Trophoblast cell (in vitro differentiated cells and primary cell): ENCODE data around the gene TBC1D19.

Experiments used
- DNase-seq, 2 donors: peaks; one replicate each; pipeline ENCODE4 v3.0.0-alpha.2; 2016
- H2AFZ ChIP-seq: 2 replicates; pipeline ENCODE4 v1.6.1; 2013; ENCODE audit warnings: low read length, moderate library complexity, mild to moderate bottlenecking; ENCODE audit not compliant: insufficient read depth, poor library complexity
- H2AK5ac ChIP-seq: 2 replicates; pipeline ENCODE4 v1.6.1; 2013; ENCODE audit warnings: mild to moderate bottlenecking, low read length
- H2BK120ac ChIP-seq: 2 replicates; pipeline ENCODE4 v1.6.1; 2013; ENCODE audit warnings: low read length, mild to moderate bottlenecking, moderate library complexity; ENCODE audit not compliant: insufficient read depth, poor library complexity
- H2BK12ac ChIP-seq: 2 replicates; pipeline ENCODE4 v1.6.1; 2013; ENCODE audit warnings: mild to moderate bottlenecking, low read length, moderate library complexity
- H2BK5ac ChIP-seq: 2 replicates; pipeline ENCODE4 v1.6.1; 2013; ENCODE audit warnings: low read length, low read depth, moderate library complexity, mild to moderate bottlenecking; ENCODE audit not compliant: poor library complexity
- H3K14ac ChIP-seq: 2 replicates; pipeline ENCODE4 v1.6.1; 2013; ENCODE audit warnings: mild to moderate bottlenecking, low read length
- H3K18ac ChIP-seq: 2 replicates; pipeline ENCODE4 v1.6.1; 2013; ENCODE audit warnings: mild to moderate bottlenecking, low read length
- H3K23ac ChIP-seq: 2 replicates; pipeline ENCODE4 v1.6.1; 2013; ENCODE audit warnings: low read length
- H3K27ac ChIP-seq: 2 replicates; pipeline ENCODE4 v1.5.1; 2013; ENCODE audit warnings: low read depth, mild to moderate bottlenecking, inconsistent platforms, low read length, moderate library complexity
- H3K27me3 ChIP-seq: 2 replicates; pipeline ENCODE4 v1.6.1; 2013; ENCODE audit warnings: inconsistent platforms, mild to moderate bottlenecking, low read length, moderate library complexity; ENCODE audit not compliant: insufficient read depth
- H3K36me3 ChIP-seq, 2 experiments: 1 replicate in 1 of 2; 2 replicates in 1 of 2; pipeline ENCODE4 v1.6.1; 2013; ENCODE audit warnings: low read length in 2 of 2, mild to moderate bottlenecking in 2 of 2, moderate library complexity in 1 of 2; ENCODE audit not compliant: insufficient read depth in 2 of 2, control insufficient read depth in 1 of 2
- H3K4ac ChIP-seq: 2 replicates; pipeline ENCODE4 v1.6.1; 2013; ENCODE audit warnings: low read depth, mild to moderate bottlenecking, low read length, moderate library complexity
- H3K4me1 ChIP-seq, 2 experiments: 1 replicate in 1 of 2; 2 replicates in 1 of 2; pipeline ENCODE4 v1.6.1; 2013; ENCODE audit warnings: low read length in 2 of 2, mild to moderate bottlenecking in 2 of 2, moderate library complexity in 1 of 2; ENCODE audit not compliant: insufficient read depth in 2 of 2, control insufficient read depth in 1 of 2
- H3K4me2 ChIP-seq: 2 replicates; pipeline ENCODE4 v1.6.1; 2013; ENCODE audit warnings: inconsistent platforms, mild to moderate bottlenecking, low read length, moderate library complexity
- H3K4me3 ChIP-seq: 2 replicates; pipeline ENCODE4 v1.5.1; 2013; ENCODE audit warnings: mild to moderate bottlenecking, low read depth, low read length, inconsistent platforms
- H3K79me1 ChIP-seq: one replicate; pipeline ENCODE4 v1.6.1; 2013; ENCODE audit warnings: low read length
- H3K79me2 ChIP-seq: 2 replicates; pipeline ENCODE4 v1.6.1; 2013; ENCODE audit warnings: low read length, mild to moderate bottlenecking; ENCODE audit not compliant: control insufficient read depth, insufficient read depth, poor library complexity
- H3K9ac ChIP-seq: 2 replicates; pipeline ENCODE4 v1.6.1; 2013; ENCODE audit warnings: mild to moderate bottlenecking, low read length
- H3K9me3 ChIP-seq: 2 replicates; pipeline ENCODE4 v1.6.1; 2013; ENCODE audit warnings: low read depth, mild to moderate bottlenecking, control low read depth, inconsistent platforms, low read length; ENCODE audit not compliant: insufficient read depth
- H4K12ac ChIP-seq: 2 replicates; pipeline ENCODE4 v1.6.1; 2013; ENCODE audit warnings: low read depth, mild to moderate bottlenecking, low read length, moderate library complexity
- H4K8ac ChIP-seq: 2 replicates; pipeline ENCODE4 v1.6.1; 2013; ENCODE audit warnings: low read depth, mild to moderate bottlenecking, low read length, moderate library complexity
- H4K91ac ChIP-seq: one replicate; pipeline ENCODE4 v1.6.1; 2013; ENCODE audit warnings: low read depth, mild to moderate bottlenecking, low read length, moderate library complexity
- WGBS: extraction: QIAGEN DNeasy Blood & Tissue Kit; methylation state at CpG from one replicate; pipeline ENCODE4 v1.1.7; 2013; ENCODE audit warnings: missing lambda C conversion rate; ENCODE audit not compliant: insufficient read length, insufficient coverage; ENCODE audit errors: extremely low coverage; 5-methylcytosine and 5-hydroxymethylcytosine counted together

TBC1D19 gene

GRCh38 chr4:26758899-26759298 lies 175.0 kb downstream of the TBC1D19 start:
- Histone ChIP-seq H3K4me3 (no peak overlapping the region), H3K18ac (no peak overlapping the region), H2BK5ac (no peak overlapping the region), H3K79me2 (no peaks in the 10 kb centered on the region), H4K8ac (no peak overlapping the region), H3K4ac (no peak overlapping the region), H4K91ac (no peak overlapping the region), H3K27ac (no peak overlapping the region), H3K79me1 (no peaks in the 10 kb centered on the region), H3K9me3 (no peaks in the 10 kb centered on the region), H2AK5ac (no peak overlapping the region), H3K27me3 (no peaks in the 10 kb centered on the region), H2AFZ (no peak overlapping the region), H3K4me1 (no peaks in the 10 kb centered on the region), H2BK12ac (no peak overlapping the region), H2BK120ac (no peak overlapping the region), H4K12ac (no peak overlapping the region), H3K14ac (no peak overlapping the region), H3K23ac (no peak overlapping the region), H3K4me2 (no peak overlapping the region), H3K9ac (no peak overlapping the region), H3K36me3 (no peaks in the 10 kb centered on the region)
- no peak for DNase-seq
- no CpG with 5 or more reads among the region's 1 CpG for WGBS

- H3K4me3 ChIP-seq = no peak overlapping the region
- H3K27ac ChIP-seq = no peak overlapping the region
- H3K4me1 ChIP-seq = no peaks in the 10 kb centered on the region
- H2AFZ ChIP-seq = no peak overlapping the region
- no peak overlapping the region for H3K4ac ChIP-seq
- no peak overlapping the region for H2BK120ac ChIP-seq
- H3K9ac ChIP-seq = no peak overlapping the region
- H2BK12ac ChIP-seq = no peak overlapping the region
- H4K12ac ChIP-seq = no peak overlapping the region
- H3K27me3 ChIP-seq = no peaks in the 10 kb centered on the region
- H3K14ac ChIP-seq = no peak overlapping the region
- no peak overlapping the region for H3K4me2 ChIP-seq
- no peak overlapping the region for H4K8ac ChIP-seq
- H3K18ac ChIP-seq = no peak overlapping the region
- H3K9me3 ChIP-seq = no peaks in the 10 kb centered on the region
- no peak overlapping the region for H3K23ac ChIP-seq
- no peak overlapping the region for H2AK5ac ChIP-seq
- DNase-seq = peak in 1 of 2 donors; percentile 23
- H4K91ac ChIP-seq = no peak overlapping the region
- no peaks in the 10 kb centered on the region for H3K36me3 ChIP-seq
- no CpG with 5 or more reads among the region's 2 CpGs for WGBS
- H3K79me2 ChIP-seq = no peaks in the 10 kb centered on the region
- H3K79me1 ChIP-seq = no peaks in the 10 kb centered on the region
- no peak overlapping the region for H2BK5ac ChIP-seq
Observed at GRCh38 chr4:26762650-26763049, 178.8 kb downstream of the TBC1D19 start.

- H3K27ac ChIP-seq = no peak overlapping the region
Observed at GRCh38 chr4:26763063-26763462, 179.2 kb downstream of the TBC1D19 start.

GRCh38 chr4:26763648-26764047 lies 179.8 kb downstream of the TBC1D19 start:
- WGBS = no CpG with 5 or more reads among the region's 3 CpGs
- no peak overlapping the region for H3K4me3 ChIP-seq
- no peaks in the 10 kb centered on the region for H3K4me1 ChIP-seq
- H3K4ac ChIP-seq = no peak overlapping the region
- no peaks in the 10 kb centered on the region for H3K9me3 ChIP-seq
- no peak overlapping the region for H2BK120ac ChIP-seq
- H4K8ac ChIP-seq = no peak overlapping the region
- no peak overlapping the region for H2BK12ac ChIP-seq
- H3K27ac ChIP-seq = no peak overlapping the region
- H4K91ac ChIP-seq = no peak overlapping the region
- no peak overlapping the region for H4K12ac ChIP-seq
- H2AK5ac ChIP-seq = no peak overlapping the region
- H3K79me1 ChIP-seq = no peaks in the 10 kb centered on the region
- no peaks in the 10 kb centered on the region for H3K27me3 ChIP-seq
- H3K9ac ChIP-seq = no peak overlapping the region
- DNase-seq = no peak
- no peak overlapping the region for H2BK5ac ChIP-seq
- no peak overlapping the region for H2AFZ ChIP-seq
- H3K14ac ChIP-seq = no peak overlapping the region
- H3K36me3 ChIP-seq = no peaks in the 10 kb centered on the region
- H3K4me2 ChIP-seq = no peak overlapping the region
- no peaks in the 10 kb centered on the region for H3K79me2 ChIP-seq
- no peak overlapping the region for H3K18ac ChIP-seq
- H3K23ac ChIP-seq = no peak overlapping the region

More at GRCh38 chr4:26763063-26763462, 179.2 kb downstream of the TBC1D19 start:
- no peak for DNase-seq
- Histone ChIP-seq H2AFZ (no peak overlapping the region), H3K18ac (no peak overlapping the region), H3K79me2 (no peaks in the 10 kb centered on the region), H3K4me3 (no peak overlapping the region), H3K9ac (no peak overlapping the region), H3K4me1 (no peaks in the 10 kb centered on the region), H3K4ac (no peak overlapping the region), H2AK5ac (no peak overlapping the region), H4K12ac (no peak overlapping the region), H4K8ac (no peak overlapping the region), H3K4me2 (no peak overlapping the region), H3K79me1 (no peaks in the 10 kb centered on the region), H3K23ac (no peak overlapping the region), H4K91ac (no peak overlapping the region), H3K14ac (no peak overlapping the region), H2BK120ac (no peak overlapping the region), H2BK12ac (no peak overlapping the region), H3K36me3 (no peaks in the 10 kb centered on the region), H3K9me3 (no peaks in the 10 kb centered on the region), H3K27me3 (no peaks in the 10 kb centered on the region), H2BK5ac (no peak overlapping the region)
- WGBS = no CpG with 5 or more reads among the region's 2 CpGs
